K562 (cell line): ENCODE measurements around the gene EMP2. TPM values are rescaled to one million over a fixed set of nuclear protein-coding genes. Genes with fewer than 3 reads are reported as not detected.

Source experiments
- ATAC-seq: fragments of 200-7000 bp; cut with Tn5 transposase; 3 replicates; pipeline ENCODE4 v1.9.1; 2020; ENCODE audit warnings: moderate library complexity
- BruUV-seq: library from RNA; stranded (reverse); fragments of 400-500 nt; replicated peaks from 2 replicates; lab custom pipeline; 2021; lab: Mats Ljungman, UMichigan
- CTCF ChIA-PET: fragments of 300-600 bp; formaldehyde crosslinking; extraction: SDS; loops from one replicate; lab custom pipeline; 2021; ENCODE audit warnings: low intra/inter-chr PET ratio; lab: Yijun Ruan, JAX
- POLR2A ChIA-PET: fragments of 300-600, 350-650 bp; sonication (Branson Sonifier 250); formaldehyde crosslinking; extraction: SDS; loops from one replicate; lab custom pipeline; 2021; ENCODE audit warnings: antibody characterized with exemption, inconsistent platforms; lab: Yijun Ruan, JAX
- DNase-seq, 4 experiments: peaks; one replicate each; pipeline versions ENCODE4 v3.0.0 to v3.0.0-alpha.2; 2011 to 2018; ENCODE audit warnings: low spot score in 3 of 4, mixed read lengths in 3 of 4; ENCODE audit errors: extremely low read depth in 1 of 4
- FAIRE-seq: peaks from 2 replicates; lab custom pipeline; 2011; peaks lifted over from hg19 to GRCh38; lab: Jason Lieb, UNC
- H2AFZ ChIP-seq: 2 replicates; pipeline ENCODE4 v1.6.0; 2011; ENCODE audit warnings: low read depth, low read length, control low read depth, inconsistent platforms
- H3K27ac ChIP-seq: fragments of 200-600 bp; 3 replicates; pipeline ENCODE4 v1.8.0; 2011; ENCODE audit warnings: low read depth, mild to moderate bottlenecking, control low read depth, inconsistent platforms, low read length, moderate library complexity, mixed read lengths; ENCODE audit errors: extremely low read depth
- H3K27me3 ChIP-seq, 2 experiments: fragments of 300-600 bp in 1 of 2; 2 replicates in 1 of 2; 3 replicates in 1 of 2; pipeline versions ENCODE4 v1.6.0 to v1.8.0; 2011; ENCODE audit warnings: inconsistent platforms in 2 of 2, low read length in 2 of 2, mild to moderate bottlenecking in 1 of 2, mixed read lengths in 1 of 2, moderate library complexity in 1 of 2; ENCODE audit not compliant: control insufficient read depth in 2 of 2, insufficient read depth in 2 of 2
- H3K36me3 ChIP-seq: fragments of 300-600 bp; 3 replicates; pipeline ENCODE4 v1.8.0; 2011; ENCODE audit warnings: mild to moderate bottlenecking, low read length, inconsistent platforms; ENCODE audit not compliant: control insufficient read depth, insufficient read depth
- H3K4me1 ChIP-seq, 2 experiments: fragments of 200-600 bp in 1 of 2; replicated peaks in 1 of 2; 2 replicates in 1 of 2; 3 replicates in 1 of 2; pipeline versions ENCODE4 v1.5.1 to v1.8.0; 2011; ENCODE audit warnings: inconsistent platforms in 2 of 2, low read length in 2 of 2, mild to moderate bottlenecking in 1 of 2, mixed read lengths in 1 of 2, moderate library complexity in 1 of 2; ENCODE audit not compliant: control insufficient read depth in 2 of 2, insufficient read depth in 2 of 2
- H3K4me2 ChIP-seq: 2 replicates; pipeline ENCODE4 v1.6.1; 2011; ENCODE audit warnings: low read length, control low read depth, inconsistent platforms, mixed read lengths; ENCODE audit not compliant: insufficient read depth
- H3K4me3 ChIP-seq: fragments of 200-600 bp; sonication (generic), shearing (Covaris generic); 2 replicates; pipeline ENCODE4 v1.5.1; 2016; ENCODE audit warnings: control low read depth, inconsistent platforms
- H3K79me2 ChIP-seq: fragments of 200-600 bp; 3 replicates; pipeline ENCODE4 v1.8.0; 2011; ENCODE audit warnings: low read length, inconsistent platforms; ENCODE audit not compliant: control insufficient read depth, insufficient read depth
- H3K9ac ChIP-seq, 2 experiments: 2 replicates each; pipeline versions ENCODE4 v1.6.0 to v1.6.1; 2011; ENCODE audit warnings: low read depth in 2 of 2, low read length in 2 of 2, control low read depth in 1 of 2, inconsistent platforms in 1 of 2, mild to moderate bottlenecking in 1 of 2, mixed read lengths in 1 of 2; ENCODE audit not compliant: insufficient read depth in 1 of 2
- H3K9me1 ChIP-seq: one replicate; pipeline ENCODE4 v1.6.0; 2011; ENCODE audit warnings: inconsistent platforms, mild to moderate bottlenecking, low read length, moderate library complexity; ENCODE audit not compliant: control insufficient read depth, insufficient read depth
- H3K9me3 ChIP-seq: replicated peaks from 2 replicates; pipeline ENCODE4 v1.5.1; 2011; ENCODE audit warnings: low read depth, low read length, inconsistent platforms; ENCODE audit not compliant: control insufficient read depth, insufficient read depth
- H4K20me1 ChIP-seq: replicated peaks from 2 replicates; pipeline ENCODE4 v1.6.1; 2011; ENCODE audit warnings: low read length, inconsistent platforms, mixed read lengths; ENCODE audit not compliant: control insufficient read depth, insufficient read depth
- BCOR ChIP-seq: fragments of 450-650 bp; IDR thresholded peaks from 2 replicates; pipeline ENCODE4 v1.6.1; 2016
- KAT7 ChIP-seq: sonication (generic); formaldehyde crosslinking; IDR thresholded peaks from 2 replicates; pipeline ENCODE4 v1.8.0; 2022; ENCODE audit warnings: missing genetic modification reagents, mild to moderate bottlenecking, borderline replicate concordance
- KDM1A ChIP-seq, 2 experiments: fragments of 450-650 bp; IDR thresholded peaks; 2 replicates each; pipeline ENCODE4 v1.6.1; 2016; ENCODE audit warnings: mild to moderate bottlenecking in 2 of 2
- RBM15 ChIP-seq: fragments of 200-400 bp; formaldehyde crosslinking; IDR thresholded peaks from 2 replicates; pipeline ENCODE4 v1.6.1; 2018; ENCODE audit warnings: mild to moderate bottlenecking, low read length, moderate library complexity; ENCODE audit not compliant: insufficient read depth
- RBM25 ChIP-seq: fragments of 200-400 bp; formaldehyde crosslinking; IDR thresholded peaks from 2 replicates; pipeline ENCODE4 v1.6.1; 2018; ENCODE audit warnings: low read length, low read depth, moderate library complexity; ENCODE audit not compliant: severe bottlenecking
- RFX1 ChIP-seq: fragments of 450-650 bp; IDR thresholded peaks from 2 replicates; pipeline ENCODE4 v1.6.1; 2016; ENCODE audit warnings: mild to moderate bottlenecking, moderate library complexity
- ZFP30 ChIP-seq: fragments of 250-450 bp; sonication (Bioruptor Pico); IDR thresholded peaks from 2 replicates; pipeline ENCODE4 v1.8.0; 2022; ENCODE audit warnings: moderate library complexity, mild to moderate bottlenecking, inconsistent platforms, borderline replicate concordance
- WGBS: fragments of 100-300 bp; shearing (Covaris generic); methylation state at CpG from one replicate; pipeline ENCODE4 v1.1.6; 2016; ENCODE audit warnings: low coverage, mixed read lengths; ENCODE audit not compliant: insufficient coverage; ENCODE audit errors: missing lambda C conversion rate; 5-methylcytosine and 5-hydroxymethylcytosine counted together
- in situ Hi-C: fragments of 300-500 bp; cut with MboI; formaldehyde crosslinking; loops from 4 replicates; pipeline ENCODE4 v1.15.0; 2018; ENCODE audit warnings: inconsistent platforms, mixed read lengths
- intact Hi-C: fragments of 100-400 bp; cut with micrococcal nuclease; formaldehyde crosslinking; loops from 2 replicates; pipeline ENCODE4 v1.14.2; 2022
- polyA plus RNA-seq, 8 experiments: library from polyadenylated mRNA; depleted of rRNA in 4 of 8; stranded (reverse) in 5 of 8; unstranded in 3 of 8; fragments of >200 nt; fragmentation: Nextera tagmentation in 2 of 8; fragmentation: Illumina TruSeq in 1 of 8; extraction: Ambion mirVana in 2 of 8; extraction: Trizol in 1 of 8; gene quantifications; 2 replicates each; pipeline versions ENCODE4 v1.2.1 to v1.2.3, GENCODE V29; 2011 to 2014; ENCODE audit warnings: inconsistent platforms in 1 of 8, missing spikeins in 1 of 8
- total RNA-seq, 7 experiments: library from RNA; depleted of rRNA in 6 of 7; stranded (reverse); fragments of >200 nt in 6 of 7; fragmentation: Illumina TruSeq in 2 of 7; extraction: Trizol in 2 of 7; gene quantifications; 2 replicates each; pipeline versions ENCODE4 v1.2.1 to v1.2.3, GENCODE V29; 2011 to 2021; ENCODE audit warnings: low replicate concordance in 1 of 7

The EMP2 gene
- total and polyA plus RNA-seq, 9 of the 15 experiments (the other 6 are each of a cell fraction or from before 2014, with no cell fraction given), result 0.73 to 6.2 (median 3.1) TPM

DNA sequence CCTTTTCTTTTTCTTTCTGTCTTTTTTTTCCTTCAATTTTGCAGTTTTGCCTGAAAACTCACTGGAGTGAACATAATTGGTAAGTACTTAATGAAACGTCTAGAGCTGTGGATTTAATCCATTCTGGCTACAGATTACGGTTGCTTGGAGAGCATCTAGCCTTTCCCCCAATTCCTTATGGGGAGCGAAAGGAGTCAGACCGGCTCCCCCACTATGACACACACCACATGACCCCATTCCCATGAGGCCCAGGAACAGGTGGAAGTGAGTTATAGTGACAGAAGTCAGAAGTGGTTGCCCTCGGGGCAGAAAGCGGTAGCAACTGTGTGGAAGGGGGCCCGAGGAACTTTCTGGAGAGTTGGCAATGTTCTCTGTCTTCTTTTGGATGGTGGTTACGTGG, 41.2 kb downstream of the EMP2 start:
- CTCF ChIA-PET, result no interaction called here
- Histone ChIP-seq H3K4me1 (no peaks in the 10 kb centered on the region), H4K20me1 (no peaks in the 10 kb centered on the region), H3K27ac (no peak overlapping the region), H3K9ac (no peak overlapping the region), H3K9me3 (no peaks in the 10 kb centered on the region), H3K27me3 (peaks cover 10 to 40% of the 10 kb centered on the region in 2 experiments; a peak in 4 of 5 replicates), H3K4me2 (no peak overlapping the region), H3K79me2 (no peaks in the 10 kb centered on the region), H3K4me3 (no peak overlapping the region), H2AFZ (no peak overlapping the region)
- no TSS peak for BruUV-seq
- DNase-seq, result no peak
- intact Hi-C loops, result no loop called here
- POLR2A ChIA-PET, result no interaction called here
- FAIRE-seq, result no peak
- no peak for ATAC-seq
- in situ Hi-C loops, result no loop called here
- WGBS, result 7% methylated on average over 8 of the region's 8 CpGs
- TF ChIP-seq RFX1, result no peak
- no peak for TF ChIP-seq ZFP30 (CRISPR knock-in tag)
- TF ChIP-seq, all 486 proteins: peak for 0
- H3K36me3 ChIP-seq, result no peaks in the 10 kb centered on the region
- H3K9me1 ChIP-seq, result no peaks in the 10 kb centered on the region

DNA sequence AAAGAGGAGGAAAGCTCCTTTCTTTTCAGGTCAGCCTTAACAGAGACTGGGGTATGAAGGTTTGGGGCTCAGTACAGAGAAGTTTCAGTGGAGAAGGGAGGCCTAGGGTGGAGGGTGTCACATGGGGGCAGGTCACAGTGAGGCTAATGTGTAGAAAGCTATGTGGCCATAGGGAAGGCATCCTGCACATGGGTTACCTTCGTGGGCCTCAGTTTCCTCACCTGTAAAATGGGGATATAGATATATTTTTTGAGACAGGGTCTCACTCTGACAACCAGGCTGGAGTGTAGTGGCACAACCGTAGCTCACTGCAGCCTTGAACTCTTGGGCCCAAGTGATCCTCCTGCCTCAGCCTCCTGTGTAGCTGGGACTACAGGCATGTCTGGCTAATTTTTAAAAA, 41.8 kb downstream of the EMP2 start:
- POLR2A ChIA-PET, result no interaction called here
- CTCF ChIA-PET, result no interaction called here
- DNase-seq (no peak), FAIRE-seq (no peak), ATAC-seq (no peak)
- Histone ChIP-seq H3K9ac (no peak overlapping the region), H2AFZ (no peak overlapping the region), H3K9me3 (no peaks in the 10 kb centered on the region), H3K27ac (no peak overlapping the region), H3K36me3 (no peaks in the 10 kb centered on the region), H4K20me1 (no peaks in the 10 kb centered on the region), H3K79me2 (no peaks in the 10 kb centered on the region), H3K4me1 (no peaks in the 10 kb centered on the region), H3K27me3 (peaks cover 10 to 40% of the 10 kb centered on the region in 2 experiments; a peak in 4 of 5 replicates), H3K4me3 (no peak overlapping the region), H3K4me2 (no peak overlapping the region), H3K9me1 (no peaks in the 10 kb centered on the region)
- in situ Hi-C loops, result no loop called here
- BruUV-seq, result no TSS peak
- WGBS, result 0% methylated on average over 2 of the region's 2 CpGs
- intact Hi-C loops, result no loop called here
- TF ChIP-seq BCOR (0 out of 2 replicates have a peak, but pooled peaks have one; percentile 10), RBM25 (peak; percentile 56), RBM15 (no peak), KDM1A (IDR thresholded peaks at IDR 0.05) (0 out of 4 replicates have a peak, but pooled peaks of 1 of the 2 experiments have one; percentile 7), KAT7 (CRISPR knock-in tag) (no peak)
